H1 (cell line): ENCODE measurements around the gene CSNK1A1. TPM values are rescaled to one million over a fixed set of nuclear protein-coding genes. Genes with fewer than 3 reads are reported as not detected.

Source experiments
- CTCF ChIA-PET: fragments of 300-600 bp; sonication (Branson Sonifier 250); formaldehyde crosslinking; loops from one replicate; lab custom pipeline; 2021; ENCODE audit not compliant: partially characterized antibody; lab: Charles Lee
- POLR2A ChIA-PET: fragments of 300-600 bp; sonication (Branson Sonifier 250); formaldehyde crosslinking; loops from one replicate; lab custom pipeline; 2021; ENCODE audit warnings: inconsistent platforms; ENCODE audit not compliant: partially characterized antibody; lab: Charles Lee
- DNase-seq, 2 experiments: peaks; one replicate each; pipeline versions ENCODE4 v3.0.0 to v3.0.0-alpha.2; 2010 to 2022; ENCODE audit warnings: low spot score in 2 of 2, low read depth in 1 of 2, mixed read lengths in 1 of 2
- FAIRE-seq: peaks from 2 replicates; lab custom pipeline; 2011; peaks lifted over from hg19 to GRCh38; lab: Jason Lieb, UNC
- H2AFZ ChIP-seq: 2 replicates; pipeline ENCODE4 v1.8.1; 2012; ENCODE audit warnings: low read length, inconsistent platforms
- H2AK5ac ChIP-seq: 2 replicates; pipeline ENCODE4 v1.6.1; 2013; ENCODE audit warnings: low read depth, low read length
- H2BK120ac ChIP-seq: replicated peaks from 2 replicates; pipeline ENCODE3; 2013; ENCODE audit warnings: low read depth, low read length, inconsistent platforms
- H2BK12ac ChIP-seq: 2 replicates; pipeline ENCODE4 v1.6.1; 2013; ENCODE audit warnings: low read depth, low read length
- H2BK15ac ChIP-seq: 2 replicates; pipeline ENCODE4 v1.6.1; 2013; ENCODE audit warnings: low read length
- H2BK20ac ChIP-seq: 2 replicates; pipeline ENCODE4 v1.6.1; 2013; ENCODE audit warnings: low read length
- H2BK5ac ChIP-seq: 2 replicates; pipeline ENCODE4 v1.6.1; 2013; ENCODE audit warnings: low read depth, low read length
- H3K14ac ChIP-seq: 2 replicates; pipeline ENCODE4 v1.6.1; 2013; ENCODE audit warnings: inconsistent platforms; ENCODE audit not compliant: insufficient read length
- H3K18ac ChIP-seq: 2 replicates; pipeline ENCODE4 v1.6.1; 2013; ENCODE audit warnings: low read length; ENCODE audit errors: extremely low read depth
- H3K23ac ChIP-seq: 2 replicates; pipeline ENCODE4 v1.6.1; 2013; ENCODE audit warnings: inconsistent platforms; ENCODE audit not compliant: insufficient read length
- H3K23me2 ChIP-seq: 2 replicates; pipeline ENCODE4 v1.6.1; 2013; ENCODE audit warnings: low read depth, low read length
- H3K27ac ChIP-seq: 2 replicates; pipeline ENCODE4 v1.6.1; 2011; ENCODE audit warnings: low read depth, low read length, inconsistent platforms
- H3K27me3 ChIP-seq, 4 experiments: replicated peaks in 1 of 4; 1 replicate in 1 of 4; 2 replicates in 3 of 4; pipeline versions ENCODE4 v1.6.1 to v1.8.1; 2011 to 2013; ENCODE audit warnings: low read length in 3 of 4, mild to moderate bottlenecking in 3 of 4, inconsistent platforms in 2 of 4, mixed read lengths in 2 of 4, moderate library complexity in 1 of 4; ENCODE audit not compliant: control insufficient read depth in 3 of 4, insufficient read depth in 3 of 4; ENCODE audit errors: extremely low read depth in 1 of 4
- H3K36me3 ChIP-seq, 4 experiments: 2 replicates each; pipeline versions ENCODE4 v1.6.1 to v1.8.1; 2011 to 2013; ENCODE audit warnings: mild to moderate bottlenecking in 4 of 4, low read length in 3 of 4, moderate library complexity in 2 of 4, control low read depth in 1 of 4, inconsistent platforms in 1 of 4; ENCODE audit not compliant: insufficient read depth in 4 of 4, control insufficient read depth in 2 of 4
- H3K4ac ChIP-seq: replicated peaks from 2 replicates; pipeline ENCODE3; 2013; ENCODE audit warnings: low read length, low read depth, mixed read lengths, inconsistent platforms; ENCODE audit not compliant: insufficient read length
- H3K4me1 ChIP-seq, 4 experiments: replicated peaks in 1 of 4; 1 replicate in 1 of 4; 2 replicates in 3 of 4; pipeline versions ENCODE4 v1.6.1 to v1.8.1; 2011 to 2013; ENCODE audit warnings: low read length in 3 of 4, inconsistent platforms in 2 of 4, mixed read lengths in 1 of 4; ENCODE audit not compliant: insufficient read depth in 4 of 4, control insufficient read depth in 3 of 4
- H3K4me2 ChIP-seq, 2 experiments: 2 replicates each; pipeline versions ENCODE4 v1.6.1 to v1.8.1; 2011 to 2013; ENCODE audit warnings: low read depth in 2 of 2, low read length in 2 of 2, control low read depth in 1 of 2, inconsistent platforms in 1 of 2, mild to moderate bottlenecking in 1 of 2; ENCODE audit not compliant: insufficient read depth in 1 of 2
- H3K4me3 ChIP-seq, 4 experiments: fragments of 200-600, 300-600 bp in 1 of 4; sonication (generic), shearing (Covaris generic), sonication (Bioruptor Twin) in 1 of 4; 2 replicates each; pipeline versions ENCODE4 v1.5.1 to v1.8.1; 2011 to 2016; ENCODE audit warnings: low read length in 4 of 4, low read depth in 3 of 4, control low read depth in 2 of 4, inconsistent platforms in 2 of 4, mild to moderate bottlenecking in 2 of 4, mixed read lengths in 1 of 4, moderate library complexity in 1 of 4; ENCODE audit not compliant: insufficient read depth in 2 of 4; ENCODE audit errors: extremely low read depth in 1 of 4
- H3K56ac ChIP-seq: replicated peaks from 2 replicates; pipeline ENCODE3; 2013; ENCODE audit warnings: low read depth, mild to moderate bottlenecking, mixed read lengths, low read length, inconsistent platforms; ENCODE audit not compliant: insufficient read length
- H3K79me1 ChIP-seq: 2 replicates; pipeline ENCODE4 v1.6.1; 2013; ENCODE audit warnings: low read depth, low read length, control low read depth
- H3K79me2 ChIP-seq, 2 experiments: 2 replicates each; pipeline versions ENCODE4 v1.6.1 to v1.8.1; 2012 to 2013; ENCODE audit warnings: low read length in 2 of 2, mild to moderate bottlenecking in 2 of 2, inconsistent platforms in 1 of 2; ENCODE audit not compliant: insufficient read depth in 2 of 2, control insufficient read depth in 1 of 2
- H3K9ac ChIP-seq, 4 experiments: replicated peaks in 1 of 4; 1 replicate in 1 of 4; 2 replicates in 3 of 4; pipeline versions ENCODE4 v1.6.1 to v1.8.1; 2011 to 2013; ENCODE audit warnings: low read depth in 3 of 4, low read length in 3 of 4, control low read depth in 2 of 4, mild to moderate bottlenecking in 2 of 4, moderate library complexity in 2 of 4, inconsistent platforms in 1 of 4; ENCODE audit errors: extremely low read depth in 1 of 4
- H3K9me3 ChIP-seq, 2 experiments: 2 replicates each; pipeline versions ENCODE4 v1.6.1 to v1.8.1; 2012 to 2013; ENCODE audit warnings: mild to moderate bottlenecking in 2 of 2, moderate library complexity in 2 of 2, control low read depth in 1 of 2, inconsistent platforms in 1 of 2, low read depth in 1 of 2, low read length in 1 of 2, mixed read lengths in 1 of 2; ENCODE audit not compliant: insufficient read depth in 2 of 2
- H4K20me1 ChIP-seq, 2 experiments: replicated peaks in 1 of 2; 2 replicates each; pipeline versions ENCODE3 to v1.8.1; 2011 to 2013; ENCODE audit warnings: inconsistent platforms in 2 of 2, low read length in 2 of 2, mild to moderate bottlenecking in 1 of 2; ENCODE audit not compliant: insufficient read depth in 2 of 2, control insufficient read depth in 1 of 2
- H4K5ac ChIP-seq: 2 replicates; pipeline ENCODE4 v1.6.1; 2013; ENCODE audit warnings: low read length, low read depth, mixed read lengths, inconsistent platforms; ENCODE audit not compliant: insufficient read length
- H4K8ac ChIP-seq: 2 replicates; pipeline ENCODE4 v1.8.0; 2013; ENCODE audit warnings: mild to moderate bottlenecking, moderate library complexity, low read length, inconsistent platforms; ENCODE audit not compliant: insufficient read depth; ENCODE audit errors: extremely low read depth
- H4K91ac ChIP-seq: replicated peaks from 2 replicates; pipeline ENCODE3; 2013; ENCODE audit warnings: low read length, mixed read lengths, inconsistent platforms; ENCODE audit not compliant: insufficient read length
- CHD2 ChIP-seq: IDR thresholded peaks from 2 replicates; pipeline ENCODE4 v1.6.1; 2012; ENCODE audit warnings: low read length, improper control_type of control experiment
- HDAC2 ChIP-seq, 2 experiments: fragments of 300-600 bp in 1 of 2; sonication (generic) in 1 of 2; IDR thresholded peaks; 2 replicates each; pipeline ENCODE4 v1.6.1; 2011 to 2012; ENCODE audit warnings: low read depth in 2 of 2, low read length in 2 of 2, mild to moderate bottlenecking in 2 of 2, moderate library complexity in 2 of 2, borderline replicate concordance in 1 of 2, inconsistent platforms in 1 of 2
- MAFK ChIP-seq: IDR thresholded peaks from 2 replicates; pipeline ENCODE4 v1.6.1; 2012; ENCODE audit warnings: low read depth, mild to moderate bottlenecking, improper control_type of control experiment, low read length
- TEAD4 ChIP-seq: IDR thresholded peaks from 2 replicates; pipeline ENCODE4 v1.6.1; 2012; ENCODE audit warnings: low read depth, low read length, inconsistent platforms, mixed read lengths
- WGBS, 2 experiments: shearing (Covaris generic) in 1 of 2; methylation state at CpG; one replicate each; pipeline versions ENCODE4 v1.1.6 to v1.1.7; 2013 to 2015; ENCODE audit warnings: low lambda C conversion rate in 2 of 2, mixed read lengths in 2 of 2, inconsistent platforms in 1 of 2, low coverage in 1 of 2, missing lambda C conversion rate in 1 of 2; ENCODE audit not compliant: insufficient replicate concordance in 2 of 2, insufficient coverage in 1 of 2, insufficient read length in 1 of 2; ENCODE audit errors: extremely low coverage in 1 of 2, missing lambda C conversion rate in 1 of 2; 5-methylcytosine and 5-hydroxymethylcytosine counted together
- polyA plus RNA-seq, 7 experiments: library from polyadenylated mRNA; depleted of rRNA in 3 of 7; stranded (reverse) in 5 of 7; unstranded in 2 of 7; fragments of >200 nt in 5 of 7; fragments of 200-250 nt in 2 of 7; gene quantifications; 1 replicate in 5 of 7; 2 replicates in 1 of 7; 4 replicates in 1 of 7; pipeline versions ENCODE4 v1.2.1 to v1.2.3, GENCODE V29; 2011 to 2013; ENCODE audit warnings: missing spikeins in 2 of 7, mixed read lengths in 2 of 7
- total RNA-seq: library from RNA; stranded (reverse); fragmentation: NEBNext Ultra II Directional; extraction: Animal tissue kit (Norgen Biotek cat#: 25700); gene quantifications from 2 replicates; pipeline ENCODE4 v1.2.1, GENCODE V29; 2021

CSNK1A1 gene
- total and polyA plus RNA-seq, 2 of the 8 experiments (the other 6 are each of a cell fraction or from before 2014, with no cell fraction given) = 61.2 to 244 TPM

DNA sequence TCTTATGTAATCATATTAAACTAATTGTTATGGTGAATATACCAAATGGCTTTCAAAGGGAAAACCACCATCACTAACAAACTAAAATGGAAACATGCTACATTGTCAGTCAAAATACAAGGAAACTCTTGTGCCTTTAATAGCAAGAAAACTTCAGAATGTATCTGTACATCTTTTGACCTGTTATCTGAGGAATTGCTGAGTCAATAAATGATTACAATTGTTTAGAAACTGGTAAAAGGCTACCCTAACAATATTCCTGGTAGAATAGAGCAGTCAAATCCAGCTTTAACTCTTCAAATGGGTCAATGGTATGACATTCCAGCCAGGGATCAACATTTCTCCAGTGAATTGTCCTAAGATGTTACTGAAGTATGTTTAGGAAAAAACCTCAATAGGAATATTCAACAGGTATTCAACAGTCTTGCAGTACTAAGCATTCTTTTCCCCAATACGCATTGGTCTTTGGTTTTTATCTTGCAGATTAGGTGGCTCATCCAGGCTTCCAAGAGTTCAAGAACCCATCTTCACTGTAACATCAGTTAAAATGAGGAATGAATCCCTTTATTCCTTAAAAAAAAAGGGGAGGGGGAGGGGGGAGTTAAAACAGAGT lies 52.4 kb downstream of the CSNK1A1 start:
- 0 out of 4 replicates have a peak, but pooled peaks cover 0 to 2% of the 10 kb centered on the region in 2 experiments for H3K79me2 ChIP-seq
- H2BK15ac ChIP-seq = no peak overlapping the region
- no peak overlapping the region for H3K18ac ChIP-seq
- 31% methylated on average over 1 of the region's 1 CpG; no CpG with 5 or more reads in 1 of the 2 experiments for WGBS, 2 experiments
- H4K5ac ChIP-seq = peak overlapping the region; percentile 62
- H3K27ac ChIP-seq = no peak overlapping the region
- ChIA-PET CTCF (interaction anchor here (1.6 to 2.3 kb wide), 2 partner anchors 46 to 64 kb away, joined by 5 to 8 read pairs; no protein-coding TSS in a partner anchor), POLR2A (no interaction called here)
- FAIRE-seq = no peak
- H3K9me3 ChIP-seq = no peaks in the 10 kb centered on the region
- H2BK20ac ChIP-seq = no peak overlapping the region
- peaks cover 0 to 2% (median 0%) of the 10 kb centered on the region in 4 experiments; a peak in 2 of 7 replicates for H3K4me1 ChIP-seq
- H3K9ac ChIP-seq = no peak overlapping the region
- no peaks in the 10 kb centered on the region for H4K20me1 ChIP-seq
- H4K91ac ChIP-seq = no peak overlapping the region
- no peak overlapping the region; a peak in 1 of 8 replicates for H3K4me3 ChIP-seq
- H3K14ac ChIP-seq = no peak overlapping the region
- H3K36me3 ChIP-seq = peaks cover 7 to 76% (median 18%) of the 10 kb centered on the region in 4 experiments
- no peak overlapping the region for H2BK120ac ChIP-seq
- no peak overlapping the region for H2AFZ ChIP-seq
- 0 out of 4 replicates have a peak overlapping the region, but pooled peaks of 1 of the 2 experiments have one; percentile 25 for H3K4me2 ChIP-seq
- no peak overlapping the region for H2BK12ac ChIP-seq
- no peaks in the 10 kb centered on the region for H3K23me2 ChIP-seq
- no peaks in the 10 kb centered on the region for H3K27me3 ChIP-seq
- no peak for DNase-seq
- no peak overlapping the region for H3K4ac ChIP-seq
- no peak overlapping the region for H3K56ac ChIP-seq
- no peak overlapping the region for H4K8ac ChIP-seq
- no peaks in the 10 kb centered on the region; the same call in 1 of the 2 replicates for H3K79me1 ChIP-seq
- H2BK5ac ChIP-seq = no peak overlapping the region
- no peak overlapping the region for H2AK5ac ChIP-seq
- no peak overlapping the region for H3K23ac ChIP-seq
- TF ChIP-seq MAFK (0 out of 2 replicates have a peak, but pooled peaks have one; percentile 2), TEAD4 (peak; percentile 39; the same call in 1 of the 2 replicates), HDAC2 (IDR thresholded peaks at IDR 0.05; ENCODE audit: borderline replicate concordance in 1 of 2, low read depth in 2 of 2, low read length in 2 of 2) (0 out of 4 replicates have a peak, but pooled peaks of 1 of the 2 experiments have one; percentile 52), CHD2 (no peak)
